HuH-7 (cell line): ENCODE measurements around the gene MYO15A.
A peak's percentile ranks its signal among the peaks of the same experiment; 100 is the strongest.

ENCODE experiments used
- DNase-seq: peaks from one replicate; pipeline ENCODE4 v3.0.0; 2011; ENCODE audit warnings: low spot score

The MYO15A gene

DNA sequence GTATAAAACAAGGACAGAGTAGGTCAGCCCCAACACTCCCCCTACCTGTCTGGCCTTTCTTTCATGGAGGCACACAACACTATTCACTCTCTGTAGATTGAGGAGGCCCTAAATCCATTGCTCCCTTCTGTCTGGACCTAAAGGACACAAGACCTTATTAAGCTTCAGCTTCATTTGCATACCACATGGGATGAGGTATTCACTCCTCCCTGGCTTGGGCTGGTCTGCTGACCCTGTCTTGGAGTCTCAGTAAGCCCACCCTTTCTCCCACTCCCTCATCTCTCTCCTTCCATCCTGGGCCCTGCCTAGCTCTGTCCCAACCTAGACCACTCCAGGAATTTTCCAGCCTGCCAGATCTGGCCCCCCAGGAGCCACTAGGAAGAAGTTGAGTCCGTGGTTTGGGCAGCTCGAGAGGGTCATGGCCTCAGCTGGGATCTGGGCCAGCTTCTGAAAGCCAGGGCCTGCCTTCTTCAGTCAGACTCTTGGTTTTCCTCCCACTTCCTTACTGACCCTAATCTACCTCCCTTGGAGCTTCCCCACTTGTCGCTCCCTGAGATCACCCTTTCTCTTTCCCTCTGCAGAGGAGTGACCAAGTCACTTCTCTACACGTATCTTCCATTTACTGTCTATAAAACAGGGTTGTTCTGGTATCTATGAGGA, 110.3 kb downstream of the MYO15A start:
- no peak for DNase-seq

DNA sequence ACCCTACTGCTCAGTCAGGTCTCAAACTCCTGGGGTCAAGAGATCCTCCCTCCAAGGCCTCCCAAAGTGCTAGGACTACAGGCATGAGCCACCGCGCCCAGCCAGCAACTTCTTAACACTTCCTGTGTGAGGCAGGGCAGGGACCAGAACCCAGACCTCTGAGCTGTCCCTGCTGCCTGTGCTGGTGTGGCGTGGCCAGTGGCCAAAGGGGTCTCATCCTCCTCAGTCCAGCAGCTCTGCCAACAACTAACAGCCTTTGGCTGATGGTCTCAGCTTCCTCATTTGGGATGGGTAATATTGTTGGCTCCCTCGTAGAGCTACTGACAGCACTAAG, 115.5 kb downstream of the MYO15A start:
- no peak for DNase-seq

DNA sequence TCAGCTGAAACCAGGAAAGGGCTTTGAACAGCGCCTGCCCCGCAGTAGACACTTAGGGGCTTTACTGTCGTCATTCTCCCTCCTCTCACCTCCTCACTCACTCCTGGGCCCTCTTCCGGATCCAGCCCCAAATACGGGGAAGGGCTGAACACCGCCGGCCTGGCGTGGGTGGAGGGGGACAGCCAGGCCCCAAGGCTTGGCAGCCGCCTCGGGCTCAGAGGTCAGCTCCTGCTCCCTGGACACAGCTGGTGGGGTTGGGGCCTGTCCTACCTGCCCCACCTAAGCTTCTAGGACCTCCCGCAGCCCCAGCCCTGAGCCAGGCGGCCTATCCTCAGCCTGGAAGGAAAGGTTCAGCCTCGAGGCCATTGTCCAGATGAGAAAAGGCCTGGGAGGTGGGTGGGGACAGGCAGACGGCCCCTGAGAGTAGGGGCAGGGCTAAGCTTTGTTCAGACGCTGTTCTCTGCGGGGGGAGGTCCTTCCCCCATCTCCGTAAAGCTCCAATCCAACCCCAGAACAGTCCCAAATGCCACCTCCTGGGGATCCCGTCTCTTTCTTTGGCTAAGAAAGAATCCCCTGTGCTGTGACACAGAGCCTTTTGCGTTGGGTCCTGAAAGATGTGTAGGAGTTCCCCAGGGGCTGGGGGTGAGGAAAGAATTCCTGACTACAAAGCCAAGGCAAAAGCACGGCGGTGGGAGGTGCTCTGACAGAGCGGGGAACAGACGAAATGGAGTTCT, 116.0 kb downstream of the MYO15A start:
- no peak for DNase-seq

DNA sequence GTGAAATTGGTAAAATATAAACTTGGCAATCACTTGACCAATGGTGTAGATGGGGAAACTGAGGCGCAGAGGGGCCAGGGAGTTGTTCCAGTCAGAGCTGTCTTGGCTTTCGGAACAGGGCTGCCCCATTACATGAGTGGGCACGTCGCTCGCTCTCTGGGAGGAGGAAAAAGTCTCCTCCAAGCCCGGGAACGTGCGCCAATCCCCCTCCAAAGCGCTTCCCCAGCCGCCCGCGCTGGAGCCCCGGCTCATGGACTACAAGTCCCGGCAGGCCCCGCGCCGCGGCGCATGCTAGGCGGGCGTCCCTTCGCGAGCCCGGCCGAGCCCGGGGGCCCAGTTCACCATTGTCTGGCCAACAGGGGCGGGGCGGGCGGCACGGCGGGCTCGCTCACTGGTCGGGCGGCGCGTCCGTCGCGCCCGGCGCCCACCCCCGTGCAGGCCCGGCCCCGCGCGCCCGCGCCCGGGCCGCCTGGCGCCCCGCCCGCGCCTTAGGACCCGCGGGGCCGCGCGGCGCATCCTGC, 116.6 kb downstream of the MYO15A start, which contains the start of gene LLGL1:
Gene LLGL1, plus strand, starts transcription at position 515 of the 521 bp plus-strand sequence. CDS start 48 bp downstream, outside the sequence.
- DNase-seq: peak; percentile 95

DNA sequence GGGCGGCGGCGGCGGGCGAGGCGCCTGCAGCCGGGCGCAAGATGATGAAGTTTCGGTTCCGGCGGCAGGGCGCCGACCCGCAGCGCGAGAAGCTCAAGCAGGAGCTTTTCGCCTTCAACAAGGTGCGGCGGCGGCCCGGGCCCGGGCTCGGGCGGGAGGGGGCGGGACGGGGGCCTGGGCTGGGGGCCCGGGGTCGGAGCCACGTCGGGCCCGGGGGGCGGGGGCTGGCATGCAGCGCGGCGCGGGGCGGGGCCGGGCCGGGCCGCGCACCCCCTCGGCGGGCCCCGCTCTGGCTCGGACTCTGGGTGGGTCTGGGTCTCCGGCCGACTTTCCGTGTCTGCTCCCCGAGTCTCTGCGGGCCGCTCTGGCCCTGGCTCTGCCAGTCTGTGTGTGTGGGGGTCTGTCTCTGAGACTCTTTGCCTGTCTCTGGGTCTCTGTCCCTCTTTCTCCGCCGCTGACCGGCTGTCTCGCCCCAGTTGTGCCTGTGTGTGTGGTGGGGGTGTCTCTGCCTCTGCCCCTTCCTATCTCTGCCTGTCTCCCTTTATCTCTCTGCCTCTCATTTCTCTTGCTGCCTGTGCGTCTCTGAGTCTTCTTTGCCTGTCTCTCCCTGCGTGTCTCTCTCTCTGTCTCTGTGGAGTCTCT, 117.2 kb downstream of the MYO15A start:
- no peak for DNase-seq

DNA sequence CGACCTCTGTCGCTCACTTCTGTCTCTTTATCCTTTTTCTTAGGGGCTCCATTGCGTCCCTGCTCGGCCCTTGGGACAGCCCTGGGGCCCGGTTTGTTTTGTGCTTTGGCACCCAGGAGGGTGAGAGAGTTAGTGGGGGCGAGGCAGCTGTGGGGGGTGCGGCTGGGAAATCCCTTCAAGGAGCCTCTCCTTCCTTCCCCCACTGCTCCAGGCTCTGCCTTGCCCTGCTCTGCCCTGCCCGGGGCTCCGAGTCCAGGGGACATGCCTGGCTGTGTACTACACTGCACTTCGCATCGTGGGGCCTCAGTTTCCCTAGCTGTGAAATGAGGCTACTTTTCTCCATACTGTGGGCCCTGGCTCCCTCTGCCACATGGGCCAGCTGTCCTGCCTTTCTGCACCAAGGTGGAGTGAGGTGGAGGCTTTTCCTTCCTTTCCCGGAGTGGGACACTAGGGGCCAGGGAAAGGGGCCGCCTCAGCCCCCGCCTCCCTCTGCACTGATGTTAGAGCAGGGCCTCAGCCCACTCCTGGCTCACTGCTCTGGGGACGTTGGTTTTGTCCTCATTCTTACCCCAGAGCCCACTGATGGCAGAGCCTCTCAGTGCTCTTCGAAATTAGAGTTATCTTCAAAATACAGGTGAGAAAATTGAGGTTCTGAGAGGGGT, 117.9 kb downstream of the MYO15A start:
- no peak for DNase-seq

DNA sequence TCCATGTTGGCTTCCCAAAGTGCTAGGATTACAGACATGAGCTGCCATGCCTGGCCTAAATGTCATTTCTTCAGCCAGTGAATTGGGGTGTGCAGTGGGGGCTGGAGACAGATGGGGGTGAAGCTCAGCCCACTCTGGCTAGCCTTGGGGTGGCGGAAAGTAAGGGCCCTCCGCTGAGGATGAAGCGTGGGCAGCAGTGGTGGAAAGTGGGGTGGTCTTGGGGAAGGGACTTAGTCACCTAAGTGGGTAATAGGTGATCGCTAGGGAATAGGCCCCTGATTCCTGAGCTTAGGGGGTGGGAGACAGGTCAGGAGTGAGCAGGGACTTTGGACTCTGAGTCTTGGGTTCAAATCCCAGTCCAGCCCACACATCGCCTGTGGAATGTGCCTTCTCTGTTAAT, 119.1 kb downstream of the MYO15A start:
- no peak for DNase-seq

DNA sequence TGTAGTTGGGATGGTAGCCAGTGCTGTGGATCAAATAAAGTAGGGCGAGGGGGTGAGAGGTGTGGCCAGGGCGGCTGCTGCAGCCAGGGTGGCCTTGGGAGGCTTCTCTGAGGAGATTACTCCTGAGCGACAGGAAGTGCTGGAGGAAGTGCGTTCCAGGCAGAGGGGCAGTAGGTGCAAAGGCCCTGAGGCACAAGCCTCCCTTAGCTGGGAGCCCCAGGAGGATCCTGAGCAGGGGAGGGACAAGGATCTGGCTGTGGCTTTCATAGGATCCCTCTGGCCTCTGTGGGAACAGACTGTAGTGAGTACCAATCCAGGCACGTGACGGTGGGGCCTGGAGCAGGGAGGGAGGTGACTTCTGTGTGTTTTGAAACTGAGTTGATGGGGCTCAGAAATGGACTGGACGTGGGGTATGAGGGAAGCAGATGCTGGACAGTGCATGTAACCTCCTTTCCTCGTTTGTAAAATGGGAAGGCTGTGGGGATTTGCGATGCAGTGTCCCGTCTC, 119.7 kb downstream of the MYO15A start:
- DNase-seq: no peak

DNA sequence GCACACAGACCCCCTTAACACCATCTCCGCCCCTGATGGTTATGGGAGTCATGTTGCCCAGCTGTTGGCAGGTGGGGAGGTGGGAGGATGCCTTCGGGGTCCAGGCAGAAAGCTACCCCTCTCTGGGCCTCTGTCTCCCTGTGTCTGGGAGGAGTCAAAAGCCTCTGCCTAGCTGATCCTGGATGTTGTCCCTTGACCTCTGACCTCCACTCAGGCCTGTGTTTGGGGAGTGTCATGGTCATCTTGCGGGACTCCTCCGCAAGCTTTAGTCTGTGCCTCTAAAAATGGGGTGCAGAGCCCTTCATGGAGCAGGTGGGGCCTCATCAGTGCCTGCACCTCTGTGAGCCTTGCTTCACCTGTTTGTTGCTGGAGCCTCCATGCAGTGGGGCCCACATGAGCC, 120.7 kb downstream of the MYO15A start:
- no peak for DNase-seq
